A549 (cell line): Measurements from ENCODE around the gene KRT79.

ENCODE experiments used
- CTCF ChIP-seq: fragments of >200 bp; sonication (Bioruptor Twin); formaldehyde crosslinking; IDR thresholded peaks from 3 replicates; pipeline ENCODE4 v1.5.1; 2016
- JUN ChIP-seq, 2 experiments: fragments of >200 bp; sonication (Bioruptor Twin); formaldehyde crosslinking; IDR thresholded peaks; 2 replicates in 1 of 2; 3 replicates in 1 of 2; pipeline ENCODE4 v1.6.1; 2016 to 2017
- MAZ ChIP-seq: fragments of 150-350 bp; IDR thresholded peaks from 2 replicates; pipeline ENCODE4 v1.6.1; 2014; ENCODE audit warnings: antibody characterized with exemption, low read depth, low read length, borderline replicate concordance
- MYC ChIP-seq: IDR thresholded peaks from 2 replicates; pipeline ENCODE4 v1.6.1; 2012; ENCODE audit warnings: mild to moderate bottlenecking, inconsistent platforms, low read length, improper control_type of control experiment, borderline replicate concordance
- TF ChIP-seq, protein P1 (sequence below): fragments of 250-450 bp; sonication (Bioruptor Pico); IDR thresholded peaks from 2 replicates; pipeline ENCODE4 v1.5.0; 2021; ENCODE audit warnings: mild to moderate bottlenecking, moderate library complexity, borderline replicate concordance

DNA sequence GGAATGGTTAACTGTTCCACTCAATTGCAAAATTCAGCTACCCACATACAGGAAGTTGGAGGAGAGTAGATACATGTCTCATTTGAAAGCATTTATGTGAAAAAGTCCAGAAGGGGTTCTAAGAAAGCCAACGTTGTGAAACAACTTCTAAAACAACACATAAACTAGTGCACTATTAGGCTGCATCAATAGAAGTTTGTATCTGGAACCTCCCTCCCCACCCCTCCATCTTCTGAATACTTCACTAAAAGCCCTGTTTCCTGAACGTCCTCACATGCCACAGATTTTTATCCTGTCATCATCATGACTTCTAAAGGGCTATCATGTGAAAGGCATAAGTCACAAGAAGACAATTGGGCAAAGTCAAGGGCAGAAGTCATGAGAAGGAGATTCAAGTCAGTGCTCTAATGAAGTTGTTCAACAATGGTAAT lies 5.5 kb downstream of the KRT79 start:
- TF ChIP-seq, protein P1, sequence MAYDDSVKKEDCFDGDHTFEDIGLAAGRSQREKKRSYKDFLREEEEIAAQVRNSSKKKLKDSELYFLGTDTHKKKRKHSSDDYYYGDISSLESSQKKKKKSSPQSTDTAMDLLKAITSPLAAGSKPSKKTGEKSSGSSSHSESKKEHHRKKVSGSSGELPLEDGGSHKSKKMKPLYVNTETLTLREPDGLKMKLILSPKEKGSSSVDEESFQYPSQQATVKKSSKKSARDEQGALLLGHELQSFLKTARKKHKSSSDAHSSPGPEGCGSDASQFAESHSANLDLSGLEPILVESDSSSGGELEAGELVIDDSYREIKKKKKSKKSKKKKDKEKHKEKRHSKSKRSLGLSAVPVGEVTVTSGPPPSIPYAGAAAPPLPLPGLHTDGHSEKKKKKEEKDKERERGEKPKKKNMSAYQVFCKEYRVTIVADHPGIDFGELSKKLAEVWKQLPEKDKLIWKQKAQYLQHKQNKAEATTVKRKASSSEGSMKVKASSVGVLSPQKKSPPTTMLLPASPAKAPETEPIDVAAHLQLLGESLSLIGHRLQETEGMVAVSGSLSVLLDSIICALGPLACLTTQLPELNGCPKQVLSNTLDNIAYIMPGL (CRISPR knock-in tag): no peak
- TF ChIP-seq JUN (IDR thresholded peaks at IDR 0.05): no peak
- no peak for TF ChIP-seq CTCF
- TF ChIP-seq MYC: no peak
- no peak for TF ChIP-seq MAZ
